ENCODE measurements around the gene GUCY1A2.
"Not testable (repeated sequence)": the region's sequence is repeated elsewhere in the genome, so short reads cannot be mapped to it uniquely, and the experiment has no call there.

Gene GUCY1A2

DNA sequence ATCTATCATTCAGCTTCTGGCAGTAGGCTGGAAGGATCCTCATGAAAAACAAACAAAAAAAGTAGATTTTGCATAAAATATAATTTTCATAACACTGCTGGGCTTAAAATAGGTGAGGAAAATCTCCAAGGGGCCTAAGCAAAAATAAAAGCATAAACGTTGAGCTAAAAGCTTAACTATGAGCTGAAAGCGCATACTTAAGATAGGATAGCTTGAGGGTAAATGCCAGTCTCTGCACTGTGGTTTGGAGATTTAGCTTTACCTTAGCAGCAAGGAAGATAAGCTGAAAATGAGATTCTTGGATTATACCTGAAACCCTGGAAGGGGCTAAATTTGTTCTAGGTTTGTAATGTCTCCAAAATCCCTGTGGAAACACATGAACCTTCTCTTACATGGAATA lies 183.7 kb downstream of the GUCY1A2 start:
- DNase-seq (ENCODE audit: low read depth), result no peak

- DNase-seq (ENCODE audit: low read depth), result no peak
Observed at GRCh38 chr11:106828976-106829375, 189.3 kb downstream of the GUCY1A2 start.

- no peak for DNase-seq (ENCODE audit: low read depth)
Observed at GRCh38 chr11:106828576-106828975, 189.7 kb downstream of the GUCY1A2 start.

GRCh38 chr11:106827687-106828086 lies 190.6 kb downstream of the GUCY1A2 start:
- no peak for DNase-seq (ENCODE audit: low read depth)

DNA sequence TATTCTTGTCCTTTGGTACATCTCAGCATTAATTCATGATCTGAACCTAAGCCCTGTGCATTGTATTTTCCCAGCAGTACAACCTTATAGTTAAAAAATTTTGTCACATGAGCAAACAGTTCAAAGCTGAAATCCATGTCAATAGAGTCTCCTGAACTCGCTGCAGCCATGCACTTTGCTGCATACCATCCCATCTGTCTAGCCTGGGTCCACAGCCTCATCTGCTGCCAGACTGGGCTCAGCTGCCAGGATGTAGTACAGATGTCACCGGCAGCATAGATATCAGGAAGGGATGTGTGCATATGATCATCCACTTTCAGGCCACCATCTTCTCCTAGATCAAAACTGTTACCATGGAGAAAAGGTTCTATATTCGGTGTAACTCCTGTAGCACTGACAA lies 191.7 kb downstream of the GUCY1A2 start:
- not testable (repeated sequence) for DNase-seq (ENCODE audit: low read depth)

- no peak for DNase-seq (ENCODE audit: low read depth)
Observed at GRCh38 chr11:106821826-106822225, 196.4 kb downstream of the GUCY1A2 start.

DNA sequence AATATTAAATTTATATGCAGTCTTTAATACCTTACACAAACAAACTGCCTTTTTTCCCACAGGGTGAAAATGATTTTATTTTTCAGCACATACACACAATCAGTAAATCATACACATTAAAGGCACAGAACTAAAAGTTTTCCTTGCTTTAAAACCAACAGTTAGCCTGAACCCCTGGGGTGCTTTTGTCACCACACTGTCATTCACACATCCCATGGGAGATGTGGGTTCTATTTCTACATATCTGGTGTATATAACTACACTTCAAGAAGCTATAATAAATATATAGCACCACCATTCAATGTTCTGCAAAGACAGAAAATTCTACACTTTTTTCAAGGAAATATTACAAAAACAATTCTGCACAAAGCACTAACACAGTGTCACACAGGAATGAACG lies 197.0 kb downstream of the GUCY1A2 start:
- DNase-seq (ENCODE audit: low read depth), result no peak

- DNase-seq (ENCODE audit: low read depth), result no peak
Observed at GRCh38 chr11:106818443-106818842, 199.8 kb downstream of the GUCY1A2 start.

GRCh38 chr11:106815209-106815608 lies 203.1 kb downstream of the GUCY1A2 start:
- no peak for DNase-seq (ENCODE audit: low read depth)

- no peak for DNase-seq (ENCODE audit: low read depth)
Observed at GRCh38 chr11:106813806-106814205, 204.5 kb downstream of the GUCY1A2 start.

DNA sequence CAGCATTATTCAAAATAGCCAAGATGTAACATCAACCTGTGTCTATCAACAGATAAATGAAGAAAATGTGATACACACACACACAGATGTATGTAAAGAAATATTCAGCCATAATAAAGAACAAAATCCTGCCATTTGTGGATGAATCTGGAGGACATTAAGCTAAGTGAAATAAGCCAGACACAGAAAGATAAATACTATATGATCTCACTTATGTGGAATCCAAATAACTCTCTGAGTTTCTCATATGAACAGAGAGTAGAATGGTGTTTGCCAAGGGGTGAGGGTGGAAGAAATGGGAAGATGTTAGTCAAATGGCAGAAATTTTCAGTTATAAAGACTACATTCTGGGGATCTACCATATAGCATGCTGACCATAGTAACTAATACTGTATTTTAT lies 224.2 kb downstream of the GUCY1A2 start:
- DNase-seq (ENCODE audit: low read depth), result no peak

DNA sequence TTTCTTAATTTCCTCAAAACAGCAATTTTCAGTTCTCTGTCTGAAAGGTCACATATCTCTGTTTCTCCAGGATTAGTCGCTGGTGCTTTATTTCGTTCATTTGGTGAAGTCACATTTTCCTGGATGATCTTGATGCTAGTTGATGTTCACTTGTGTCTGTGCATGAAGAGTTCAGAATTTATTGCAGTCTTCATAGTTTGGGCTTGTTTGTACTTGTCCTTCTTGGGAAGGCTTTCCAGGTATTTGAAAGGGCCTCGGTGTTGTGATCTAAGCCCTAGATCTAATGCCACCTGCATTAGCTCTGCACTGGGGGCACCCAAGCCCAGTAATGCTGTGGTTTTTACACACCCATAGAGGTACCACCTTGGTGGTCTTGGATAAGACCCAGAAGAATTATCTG lies 228.9 kb downstream of the GUCY1A2 start:
- no peak for DNase-seq (ENCODE audit: low read depth)

GRCh38 chr11:106787454-106787853 lies 230.8 kb downstream of the GUCY1A2 start:
- DNase-seq (ENCODE audit: low read depth), result no peak

- no peak for DNase-seq (ENCODE audit: low read depth)
Observed at GRCh38 chr11:106785913-106786650, 232.2 kb downstream of the GUCY1A2 start.

DNA sequence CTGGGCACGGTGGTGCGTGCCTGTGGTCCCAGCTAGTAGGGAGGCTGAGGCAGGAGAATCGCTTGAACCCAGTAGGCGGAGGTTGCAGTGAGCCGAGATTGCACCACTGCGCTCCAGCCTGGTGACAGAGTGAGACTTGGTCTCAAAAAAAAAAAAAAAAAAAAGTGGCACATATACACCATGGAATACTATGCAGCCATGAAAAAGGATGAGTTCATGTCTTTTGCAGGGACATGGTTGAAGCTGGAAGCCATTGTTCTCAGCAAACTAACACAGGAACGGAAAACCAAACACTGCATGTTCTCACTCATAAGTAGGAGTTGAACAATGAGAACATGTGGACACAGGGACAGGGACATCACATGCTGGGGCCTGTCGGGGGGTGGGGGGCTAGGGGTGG lies 241.0 kb downstream of the GUCY1A2 start:
- not testable (repeated sequence) for DNase-seq (ENCODE audit: low read depth)

DNA sequence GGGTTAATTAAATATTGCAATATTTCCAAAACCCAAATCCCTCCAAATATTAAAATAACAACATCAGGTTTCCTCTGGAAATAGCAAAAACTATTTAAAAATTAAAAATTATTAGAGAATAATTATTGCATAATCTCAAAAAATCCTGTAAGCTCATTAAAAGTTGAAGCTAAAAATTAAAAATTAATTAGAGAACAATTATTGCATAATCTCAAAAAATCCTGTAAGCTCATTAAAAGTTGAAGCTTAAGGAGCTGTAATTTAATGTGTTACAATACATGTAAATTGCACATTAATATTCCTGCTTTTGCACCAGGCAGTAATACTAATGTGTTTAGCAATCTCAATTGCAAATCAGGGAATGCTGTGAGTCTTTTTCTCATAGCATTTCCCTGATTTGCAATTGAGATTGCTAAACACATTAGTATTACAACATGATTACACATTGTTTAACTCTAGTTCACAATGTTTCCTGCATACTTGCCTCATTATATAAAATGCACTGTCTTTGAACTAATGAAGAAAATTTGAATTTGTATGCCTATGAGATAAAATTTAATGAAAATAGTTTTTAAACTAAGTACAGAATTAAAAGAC lies 247.7 kb downstream of the GUCY1A2 start:
- no peak for DNase-seq (ENCODE audit: low read depth)

DNA sequence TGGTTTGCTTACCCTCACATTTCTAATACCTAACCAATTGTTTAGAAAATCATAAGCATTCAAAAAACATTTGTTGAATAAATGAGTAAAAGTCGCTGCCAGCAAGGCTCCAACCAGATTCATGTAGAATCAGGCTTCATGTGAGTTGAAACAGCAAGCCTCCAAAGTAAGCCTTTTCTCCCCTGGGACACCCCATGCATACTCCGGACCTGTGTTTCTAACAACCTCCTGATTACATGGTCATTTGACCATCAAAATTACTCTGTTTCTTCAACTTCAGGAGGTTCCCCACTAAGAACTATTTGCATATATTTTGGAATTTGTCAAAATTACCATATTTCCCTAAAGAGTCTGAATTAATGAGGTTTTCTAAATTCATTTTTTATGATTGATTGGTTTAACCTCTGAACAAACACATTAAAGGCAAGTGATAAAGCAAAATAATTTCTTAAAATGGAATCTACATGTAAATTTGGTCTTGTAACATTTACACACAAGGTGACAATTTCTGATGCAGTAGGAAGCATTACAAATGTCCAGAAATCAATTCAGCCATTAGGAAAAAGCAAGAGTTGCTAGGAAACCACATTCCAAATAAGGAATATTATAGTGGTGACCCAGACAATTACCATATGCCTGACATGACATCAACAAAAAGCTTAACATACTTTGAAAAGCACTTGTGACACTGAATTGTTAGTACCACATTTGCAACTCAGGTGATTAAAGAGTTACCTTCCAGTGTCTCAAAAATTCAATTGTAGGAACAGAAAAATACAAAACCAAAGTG lies 252.6 kb downstream of the GUCY1A2 start:
- DNase-seq (ENCODE audit: low read depth), result no peak

- DNase-seq (ENCODE audit: low read depth), result no peak
Observed at GRCh38 chr11:106763501-106763900, 254.8 kb downstream of the GUCY1A2 start.

DNA sequence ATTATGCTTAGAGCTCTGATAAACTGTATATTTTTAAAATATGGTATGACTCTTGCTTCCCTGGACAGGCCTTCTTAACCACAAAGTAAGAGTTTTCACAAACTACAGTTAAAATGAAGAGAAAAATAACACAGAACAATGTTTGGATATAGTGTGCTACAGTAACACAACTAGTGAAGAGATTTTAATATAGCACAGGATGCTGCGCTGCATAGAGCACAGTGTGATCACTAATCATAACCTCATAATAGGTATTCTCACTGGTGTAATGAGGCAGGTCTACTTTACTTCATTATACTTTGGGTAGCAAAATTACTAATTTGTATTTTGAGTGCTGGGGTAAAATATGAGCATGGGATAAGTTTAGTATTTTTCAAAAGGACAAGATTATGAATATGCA lies 256.5 kb downstream of the GUCY1A2 start:
- no peak for DNase-seq (ENCODE audit: low read depth)

DNA sequence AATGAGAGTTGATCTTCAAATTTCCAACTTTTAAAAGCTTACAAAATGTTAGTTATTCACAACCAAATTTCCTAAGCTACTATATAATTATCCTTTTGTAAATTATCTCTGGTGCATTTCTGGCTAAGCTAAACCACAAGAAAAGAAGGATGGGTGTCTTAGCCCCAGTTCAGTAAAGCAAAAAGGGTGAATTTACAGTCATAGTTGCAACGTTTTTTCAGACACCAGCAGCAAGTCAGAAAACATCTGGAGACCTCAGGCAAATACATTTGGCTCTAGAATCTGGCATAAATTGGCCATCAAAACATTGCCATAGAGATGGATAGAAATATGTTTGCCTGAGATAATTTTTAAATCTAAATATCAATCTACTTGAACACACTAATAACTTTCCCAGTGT lies 257.0 kb downstream of the GUCY1A2 start:
- DNase-seq (ENCODE audit: low read depth), result no peak

- DNase-seq (ENCODE audit: low read depth), result no peak
Observed at GRCh38 chr11:106748059-106748458, 270.2 kb downstream of the GUCY1A2 start.

DNA sequence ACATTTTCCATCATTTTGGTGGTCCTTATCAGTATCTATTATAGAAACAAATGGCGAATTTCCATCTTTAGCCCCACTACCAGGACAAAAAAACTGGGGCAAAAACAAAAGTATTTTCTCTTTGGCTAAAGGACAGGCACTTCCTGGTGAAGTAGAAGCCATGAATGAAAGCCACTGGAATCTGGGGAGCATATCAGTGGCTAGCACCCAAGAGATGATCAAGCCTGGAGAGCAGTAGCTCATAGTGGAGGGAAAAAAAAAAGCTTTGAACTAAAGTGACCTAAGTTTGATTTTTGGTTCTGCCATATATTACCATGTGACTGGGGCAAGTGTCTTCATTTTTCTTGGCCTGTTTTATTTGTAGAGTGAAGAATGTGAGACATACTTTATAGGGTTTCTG lies 272.3 kb downstream of the GUCY1A2 start:
- DNase-seq (ENCODE audit: low read depth), result no peak

- DNase-seq (ENCODE audit: low read depth), result no peak
Observed at GRCh38 chr11:106733635-106734034, 284.6 kb downstream of the GUCY1A2 start.
